Activated T-helper 1 cell treated with anti-CD3 and anti-CD28 coated beads, Interleukin-12 subunit alpha, Interleukin-12 subunit beta, Interleukin-2, Interleukin-4 antibody, amounts not matched to agents 30 ng/mL and 10 ng/mL and 1 ng/mL, durations not matched to agents 14 hours and 24 hours and 36 hours (primary cell): ENCODE data around the gene C6orf47. TPM values are rescaled to one million over a fixed set of nuclear protein-coding genes. Genes with fewer than 3 reads are reported as not detected.
A peak's percentile ranks its signal among the peaks of the same experiment; 100 is the strongest.

Source experiments
- DNase-seq: peaks from one replicate; pipeline ENCODE4 v3.0.0; 2021; ENCODE audit warnings: low spot score
- H3K27ac Mint-ChIP-seq: one replicate; pipeline ENCODE4 v1.8.0; 2021; ENCODE audit warnings: mild to moderate bottlenecking, mixed read lengths
- H3K27me3 Mint-ChIP-seq: one replicate; pipeline ENCODE4 v1.8.0; 2022; ENCODE audit warnings: mild to moderate bottlenecking, moderate library complexity, mixed read lengths; ENCODE audit not compliant: insufficient read depth
- H3K36me3 Mint-ChIP-seq: one replicate; pipeline ENCODE4 v1.8.0; 2021; ENCODE audit warnings: low read depth, mixed read lengths
- H3K4me1 Mint-ChIP-seq: one replicate; pipeline ENCODE4 v1.8.0; 2021; ENCODE audit warnings: low read depth, mixed read lengths
- H3K4me3 Mint-ChIP-seq: one replicate; pipeline ENCODE4 v1.8.0; 2021; ENCODE audit warnings: mild to moderate bottlenecking, moderate library complexity, mixed read lengths
- H3K9me3 Mint-ChIP-seq: one replicate; pipeline ENCODE4 v1.8.0; 2021; ENCODE audit warnings: mixed read lengths
- intact Hi-C: fragments of 100-400 bp; cut with micrococcal nuclease; formaldehyde crosslinking; loops from one replicate; pipeline ENCODE4 v1.15.1; 2024
- total RNA-seq: library from RNA; stranded (reverse); gene quantifications from 2 replicates; pipeline ENCODE4 v1.2.3, GENCODE V29; 2022

C6orf47 gene
- total RNA-seq, 1 donor from 2014 or later = 18.1 TPM

DNA sequence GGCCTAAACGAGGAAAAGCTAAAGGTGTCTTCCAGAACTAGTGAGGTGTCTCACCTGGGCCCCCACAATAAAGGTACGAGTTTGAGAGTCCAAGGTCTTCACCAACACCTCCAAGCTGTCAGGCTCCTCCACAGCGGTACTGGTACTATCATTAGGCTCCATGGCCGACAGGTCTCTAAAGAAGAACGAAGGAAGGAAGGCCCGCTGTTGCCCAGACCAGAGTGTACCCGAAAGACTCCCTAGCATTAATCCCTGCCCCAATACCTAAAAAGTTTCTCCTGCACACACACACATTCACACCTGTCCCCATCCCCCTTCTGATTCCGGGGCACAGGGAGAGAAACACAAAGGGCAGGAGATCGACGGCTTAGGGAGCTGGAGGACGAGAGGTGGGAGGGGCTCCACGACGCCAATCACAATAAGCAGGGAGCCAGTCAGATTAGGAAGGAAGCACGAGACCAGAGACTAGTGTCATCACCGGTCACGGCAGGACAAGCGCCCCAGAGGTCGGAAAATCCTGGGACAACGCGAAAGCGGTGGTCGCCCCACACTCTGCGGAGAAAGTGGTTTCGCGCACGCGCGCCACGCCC is 8.9 kb downstream of the C6orf47 start:
- intact Hi-C loops = loop anchor here (1.0 to 5.0 kb wide), 15 partner anchors 9 to 1191 kb away; partner anchors contain the start of genes ABHD16A, C6orf47, DDX39B and HSPA1B
- DNase-seq = no peak
- Mint-ChIP-seq H3K9me3 (no peaks in the 10 kb centered on the region), H3K27me3 (no peaks in the 10 kb centered on the region), H3K4me1 (peaks cover 37% of the 10 kb centered on the region), H3K36me3 (peaks cover 42% of the 10 kb centered on the region), H3K4me3 (peak overlapping the region; percentile 93), H3K27ac (peak overlapping the region; percentile 100)

DNA sequence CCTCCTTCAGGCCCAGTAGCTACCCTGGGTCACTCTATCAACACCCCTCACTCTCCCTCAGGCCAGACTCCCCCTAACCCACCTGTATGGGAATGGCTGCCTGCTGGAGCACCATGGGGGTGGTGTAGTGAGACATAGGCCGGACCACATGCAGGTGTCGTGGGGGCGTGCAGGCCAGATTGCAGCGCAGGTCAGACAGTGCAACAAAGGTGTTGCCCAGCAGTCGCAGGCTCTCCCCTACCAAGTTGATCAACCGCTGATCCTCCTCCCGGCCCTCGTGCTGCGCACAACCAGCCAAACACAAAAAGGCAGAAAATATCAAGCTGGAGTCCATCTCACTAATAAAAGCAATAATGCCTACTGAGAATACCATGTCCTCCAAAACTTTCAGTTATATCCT is 15.3 kb downstream of the C6orf47 start:
- peaks cover 13% of the 10 kb centered on the region for H3K4me1 Mint-ChIP-seq
- no peak overlapping the region for H3K4me3 Mint-ChIP-seq
- no peaks in the 10 kb centered on the region for H3K27me3 Mint-ChIP-seq
- peaks cover 55% of the 10 kb centered on the region for H3K36me3 Mint-ChIP-seq
- DNase-seq = no peak
- intact Hi-C loops = no loop called here
- no peaks in the 10 kb centered on the region for H3K9me3 Mint-ChIP-seq
- H3K27ac Mint-ChIP-seq = no peak overlapping the region

DNA sequence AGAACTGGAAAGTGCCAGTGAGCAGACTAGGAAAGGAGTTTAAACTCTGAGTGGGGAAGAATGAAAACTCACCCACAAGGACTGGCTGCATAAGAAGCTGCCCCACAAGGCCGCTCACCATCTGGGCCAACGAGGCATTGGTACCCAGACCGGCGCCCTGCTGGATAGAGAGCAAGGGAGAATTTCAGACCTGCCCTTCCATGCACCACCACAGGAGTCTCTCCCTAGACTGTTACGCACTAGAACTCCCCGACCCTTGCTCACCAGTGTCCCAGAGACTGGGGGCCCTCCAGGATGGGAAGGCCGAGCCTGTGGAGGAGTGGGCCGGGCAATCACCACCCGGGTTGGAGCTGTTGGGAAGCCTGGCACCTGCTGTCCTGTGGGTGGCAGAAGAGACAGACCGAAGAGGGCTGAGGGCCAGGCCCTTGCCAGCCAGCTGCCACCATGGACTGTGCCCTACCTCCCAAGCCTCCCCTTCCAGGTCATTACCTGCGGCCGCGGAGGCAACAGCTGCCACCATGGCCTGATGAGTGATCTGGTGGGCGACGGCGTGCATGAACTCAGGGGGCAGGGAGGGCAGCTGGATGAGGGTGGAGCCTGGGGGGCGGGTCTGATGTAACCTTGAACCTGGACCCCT is 16.6 kb downstream of the C6orf47 start:
- H3K4me3 Mint-ChIP-seq = no peak overlapping the region
- H3K36me3 Mint-ChIP-seq = peaks cover 52% of the 10 kb centered on the region
- no peaks in the 10 kb centered on the region for H3K27me3 Mint-ChIP-seq
- DNase-seq = no peak
- no peaks in the 10 kb centered on the region for H3K9me3 Mint-ChIP-seq
- intact Hi-C loops = no loop called here
- H3K4me1 Mint-ChIP-seq = peaks cover 7% of the 10 kb centered on the region
- H3K27ac Mint-ChIP-seq = no peak overlapping the region

DNA sequence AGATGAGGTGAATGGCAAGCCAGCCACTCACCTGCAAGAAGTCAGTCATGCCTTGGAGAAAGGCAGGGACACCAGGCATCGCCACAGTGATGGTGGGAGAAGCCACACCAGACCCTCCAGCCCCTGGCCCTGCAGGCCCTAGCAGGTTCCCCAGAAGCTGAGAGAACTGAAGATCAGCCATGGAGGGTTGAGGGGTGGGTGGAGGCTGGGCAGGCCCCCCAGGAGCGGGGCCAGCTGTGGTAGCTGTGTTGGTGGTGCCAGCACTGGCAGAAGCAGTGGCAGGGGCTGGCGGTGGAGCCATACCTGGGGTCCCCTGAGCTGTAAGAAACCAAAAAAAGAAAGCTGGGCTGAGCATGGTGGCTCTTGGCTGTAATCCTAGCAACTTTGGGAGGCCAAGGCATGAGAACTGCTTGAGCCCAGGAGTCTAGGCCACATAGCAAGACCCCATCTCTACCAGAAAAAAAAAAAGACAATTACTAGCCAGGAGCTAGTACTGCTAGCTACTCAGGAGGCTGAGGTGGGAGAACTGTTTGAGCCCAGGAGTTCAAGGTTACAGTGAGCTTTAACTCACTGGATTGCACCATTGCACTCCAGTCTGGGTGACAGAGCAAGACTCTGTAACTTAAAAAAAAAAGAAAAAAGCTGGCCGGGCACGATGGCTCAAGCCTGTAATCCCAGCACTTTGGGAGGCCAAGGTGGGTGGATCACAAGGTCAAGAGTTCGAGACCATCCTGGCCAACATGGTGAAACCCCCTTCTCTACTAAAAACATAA is 17.6 kb downstream of the C6orf47 start:
- Mint-ChIP-seq H3K36me3 (peaks cover 53% of the 10 kb centered on the region), H3K27ac (no peak overlapping the region)

DNA sequence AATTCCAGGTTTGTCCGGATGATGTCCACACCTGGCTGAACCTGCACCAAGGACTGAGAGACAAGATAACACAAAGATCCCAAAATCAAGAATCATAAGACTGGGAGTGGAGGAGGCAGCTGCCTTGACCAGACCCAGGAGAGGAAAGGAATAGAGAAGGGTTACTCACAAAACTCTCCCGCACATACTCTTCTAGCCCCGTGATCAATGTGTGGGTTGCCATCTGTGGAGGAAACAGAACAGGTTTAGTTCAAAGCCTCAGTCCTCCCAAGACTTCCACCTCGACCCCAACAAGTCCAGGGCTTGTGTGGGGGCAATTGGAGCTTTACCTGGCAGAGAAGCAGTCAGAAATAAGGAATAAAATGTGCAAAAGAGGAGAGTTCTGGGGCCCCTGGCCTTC is 19.2 kb downstream of the C6orf47 start:
- Mint-ChIP-seq H3K36me3 (peaks cover 57% of the 10 kb centered on the region), H3K27me3 (no peaks in the 10 kb centered on the region), H3K9me3 (no peaks in the 10 kb centered on the region), H3K27ac (no peak overlapping the region), H3K4me3 (no peak overlapping the region), H3K4me1 (peaks cover 10% of the 10 kb centered on the region)
- intact Hi-C loops = no loop called here
- DNase-seq = no peak

More for the DNA sequence above, 17.6 kb downstream of the C6orf47 start:
- Mint-ChIP-seq H3K9me3 (no peaks in the 10 kb centered on the region), H3K4me1 (peaks cover 10% of the 10 kb centered on the region), H3K4me3 (no peak overlapping the region), H3K27me3 (no peaks in the 10 kb centered on the region)
- no peak for DNase-seq
- intact Hi-C loops = no loop called here

DNA sequence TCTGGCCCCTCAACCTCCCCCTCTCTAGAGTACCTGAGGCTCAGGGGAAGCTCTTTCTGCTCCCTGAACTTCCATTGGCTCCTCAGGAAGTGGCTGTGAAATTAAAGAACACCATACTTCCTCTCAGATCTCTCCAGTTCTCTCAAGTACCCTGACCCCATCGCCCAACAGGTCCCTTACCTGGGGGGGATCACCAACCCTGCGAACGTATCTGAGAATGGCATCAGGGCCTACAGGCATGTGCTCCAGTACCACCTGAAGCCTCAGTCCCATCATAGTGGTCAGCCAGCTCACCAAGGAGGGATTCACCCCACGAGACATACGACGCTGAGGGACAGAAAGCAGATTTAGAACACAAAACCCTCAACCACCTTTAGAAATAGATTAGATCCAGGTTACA is 20.0 kb downstream of the C6orf47 start:
- peaks cover 9% of the 10 kb centered on the region for H3K4me1 Mint-ChIP-seq
- no peaks in the 10 kb centered on the region for H3K9me3 Mint-ChIP-seq
- DNase-seq = no peak
- no peaks in the 10 kb centered on the region for H3K27me3 Mint-ChIP-seq
- H3K4me3 Mint-ChIP-seq = no peak overlapping the region
- intact Hi-C loops = no loop called here
- H3K36me3 Mint-ChIP-seq = peaks cover 58% of the 10 kb centered on the region
- H3K27ac Mint-ChIP-seq = no peak overlapping the region

DNA sequence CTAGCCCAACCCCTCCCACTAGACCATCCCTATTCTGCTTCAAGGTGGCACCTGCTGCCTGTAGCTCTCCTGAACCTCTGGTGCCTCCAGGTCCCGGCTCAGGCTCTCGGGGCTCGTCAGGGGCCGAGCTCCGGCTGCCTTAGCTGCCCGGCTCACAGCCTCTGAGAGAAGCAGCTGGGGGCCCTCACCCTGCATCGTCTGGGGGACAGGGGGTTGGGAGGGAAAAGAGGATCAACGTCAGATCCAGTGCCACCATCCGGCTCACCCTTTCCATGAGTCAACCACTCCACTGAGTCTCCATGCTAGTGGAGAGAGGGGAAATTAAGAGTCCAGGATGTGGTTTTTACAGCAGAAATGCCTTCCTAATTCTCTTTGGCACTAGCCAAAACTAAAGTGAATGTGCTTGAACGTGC is 21.1 kb downstream of the C6orf47 start:
- Mint-ChIP-seq H3K4me3 (no peak overlapping the region), H3K27me3 (no peaks in the 10 kb centered on the region), H3K4me1 (peaks cover 5% of the 10 kb centered on the region), H3K9me3 (no peaks in the 10 kb centered on the region), H3K27ac (peak overlapping the region; percentile 43), H3K36me3 (peaks cover 53% of the 10 kb centered on the region)
- intact Hi-C loops = no loop called here
- no peak for DNase-seq

DNA sequence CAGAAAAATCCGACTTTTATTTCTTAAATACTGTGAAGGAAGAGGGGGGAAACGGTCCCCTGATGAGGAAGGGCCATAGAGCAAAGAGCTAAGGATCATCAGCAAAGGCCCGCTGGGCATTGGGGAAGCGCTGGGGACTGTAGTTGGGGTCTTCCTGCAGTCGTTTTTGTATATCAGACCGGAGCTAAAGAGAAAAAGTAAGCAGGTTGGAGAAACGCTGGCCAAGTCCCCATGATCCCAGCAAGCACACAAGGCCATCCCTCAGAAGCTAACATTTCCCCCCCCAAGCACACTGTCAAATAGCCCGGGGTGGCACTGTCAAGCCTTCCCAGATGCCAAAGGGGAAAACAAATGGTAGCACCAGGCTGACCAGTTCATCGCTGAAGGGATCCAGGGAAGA is 21.5 kb downstream of the C6orf47 start:
- peaks cover 54% of the 10 kb centered on the region for H3K36me3 Mint-ChIP-seq
- no peaks in the 10 kb centered on the region for H3K9me3 Mint-ChIP-seq
- H3K27me3 Mint-ChIP-seq = no peaks in the 10 kb centered on the region
- DNase-seq = no peak
- peaks cover 5% of the 10 kb centered on the region for H3K4me1 Mint-ChIP-seq
- intact Hi-C loops = no loop called here
- no peak overlapping the region for H3K4me3 Mint-ChIP-seq
- peak overlapping the region; percentile 23 for H3K27ac Mint-ChIP-seq

DNA sequence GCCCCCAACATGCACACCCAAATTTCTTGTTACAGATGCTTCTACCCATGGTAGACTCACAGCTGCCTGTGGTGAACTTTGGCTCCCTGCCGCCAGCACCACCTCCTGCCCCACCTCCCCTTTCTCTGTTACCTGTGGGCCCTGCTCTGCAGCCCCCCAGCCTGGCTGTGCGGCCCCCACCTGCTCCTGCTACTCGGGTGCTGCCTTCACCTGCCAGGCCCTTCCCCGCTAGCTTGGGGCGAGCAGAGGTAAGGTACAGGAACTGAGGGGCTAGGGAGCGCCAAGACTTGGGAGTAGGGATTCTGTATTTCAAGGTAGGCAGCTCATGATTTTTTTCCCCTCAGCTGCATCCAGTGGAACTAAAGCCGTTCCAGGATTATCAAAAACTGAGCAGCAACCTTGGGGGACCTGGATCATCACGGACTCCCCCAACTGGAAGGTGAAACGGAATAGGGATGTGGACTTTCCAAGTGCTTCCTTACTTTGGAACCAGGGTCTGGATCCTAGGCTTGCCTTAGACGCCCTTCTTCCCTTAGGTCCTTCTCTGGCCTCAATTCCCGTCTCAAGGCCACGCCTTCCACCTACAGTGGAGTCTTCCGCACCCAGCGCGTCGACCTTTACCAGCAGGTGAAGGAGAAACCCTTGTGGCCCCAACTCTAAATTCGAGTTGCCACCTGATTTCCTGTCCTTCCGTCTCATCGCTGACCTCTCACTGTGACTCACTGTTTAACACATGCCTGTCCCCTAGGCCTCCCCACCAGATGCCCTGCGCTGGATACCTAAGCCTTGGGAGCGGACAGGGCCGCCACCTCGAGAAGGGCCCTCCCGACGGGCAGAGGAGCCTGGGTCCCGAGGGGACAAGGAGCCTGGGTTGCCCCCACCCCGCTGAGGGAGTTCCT is 23.6 kb downstream of the C6orf47 start:
- H3K9me3 Mint-ChIP-seq = no peaks in the 10 kb centered on the region

DNA sequence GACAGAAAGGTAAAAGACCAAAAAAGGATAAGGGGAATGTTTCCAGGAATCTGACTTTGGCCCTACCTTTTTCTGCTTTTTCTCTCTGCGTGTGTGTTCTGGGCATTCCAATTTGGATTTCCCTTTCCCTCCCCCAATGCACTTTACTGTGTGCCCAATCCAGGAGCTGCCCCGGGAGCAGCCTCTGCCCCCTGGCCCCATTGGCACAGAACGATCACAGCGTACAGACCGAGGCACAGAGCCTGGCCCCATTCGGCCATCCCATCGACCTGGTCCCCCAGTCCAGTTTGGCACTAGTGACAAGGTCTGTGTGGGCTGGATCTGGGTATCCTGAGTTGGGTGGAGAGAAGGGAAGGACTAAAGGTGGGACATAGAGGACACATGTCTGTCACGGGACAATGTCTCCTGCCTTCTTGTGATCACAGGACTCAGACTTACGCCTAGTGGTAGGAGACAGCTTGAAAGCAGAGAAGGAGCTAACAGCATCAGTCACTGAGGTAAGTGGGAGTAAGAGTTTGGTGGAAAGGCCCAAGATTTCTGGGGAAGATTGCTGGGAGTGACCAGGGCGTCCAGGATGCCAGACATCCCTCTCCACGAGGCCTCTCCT is 25.5 kb downstream of the C6orf47 start:
- H3K27me3 Mint-ChIP-seq = no peaks in the 10 kb centered on the region
- no peak overlapping the region for H3K4me3 Mint-ChIP-seq
- peaks cover 58% of the 10 kb centered on the region for H3K36me3 Mint-ChIP-seq
- intact Hi-C loops = no loop called here
- DNase-seq = no peak
- H3K4me1 Mint-ChIP-seq = peaks cover 5% of the 10 kb centered on the region
- no peaks in the 10 kb centered on the region for H3K9me3 Mint-ChIP-seq
- H3K27ac Mint-ChIP-seq = no peak overlapping the region

More for the DNA sequence above, 23.6 kb downstream of the C6orf47 start:
- Mint-ChIP-seq H3K4me3 (no peak overlapping the region), H3K4me1 (peaks cover 5% of the 10 kb centered on the region), H3K36me3 (peaks cover 56% of the 10 kb centered on the region), H3K27me3 (no peaks in the 10 kb centered on the region), H3K27ac (no peak overlapping the region)
- DNase-seq = no peak
- intact Hi-C loops = no loop called here

DNA sequence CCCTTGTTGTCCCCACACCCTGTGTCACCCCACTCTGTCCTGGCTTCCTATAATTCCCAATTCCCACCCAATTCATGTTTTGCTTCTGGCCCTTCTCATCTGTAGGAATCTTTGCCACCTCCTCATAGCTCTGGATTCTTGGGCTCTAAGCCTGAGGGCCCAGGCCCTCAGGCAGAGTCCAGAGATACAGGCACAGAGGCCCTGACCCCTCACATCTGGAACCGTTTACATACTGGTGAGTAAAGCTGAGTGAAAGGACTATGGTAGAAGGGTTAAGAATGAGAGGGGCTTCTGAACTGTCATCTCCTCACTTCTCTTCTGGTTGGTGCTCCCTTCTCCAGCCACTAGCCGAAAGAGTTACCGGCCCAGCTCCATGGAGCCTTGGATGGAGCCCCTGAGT is 26.4 kb downstream of the C6orf47 start:
- Mint-ChIP-seq H3K27me3 (no peaks in the 10 kb centered on the region), H3K4me3 (no peak overlapping the region), H3K27ac (peak overlapping the region; percentile 45), H3K36me3 (peaks cover 63% of the 10 kb centered on the region), H3K9me3 (no peaks in the 10 kb centered on the region), H3K4me1 (peaks cover 5% of the 10 kb centered on the region)
- DNase-seq = no peak
- intact Hi-C loops = no loop called here

DNA sequence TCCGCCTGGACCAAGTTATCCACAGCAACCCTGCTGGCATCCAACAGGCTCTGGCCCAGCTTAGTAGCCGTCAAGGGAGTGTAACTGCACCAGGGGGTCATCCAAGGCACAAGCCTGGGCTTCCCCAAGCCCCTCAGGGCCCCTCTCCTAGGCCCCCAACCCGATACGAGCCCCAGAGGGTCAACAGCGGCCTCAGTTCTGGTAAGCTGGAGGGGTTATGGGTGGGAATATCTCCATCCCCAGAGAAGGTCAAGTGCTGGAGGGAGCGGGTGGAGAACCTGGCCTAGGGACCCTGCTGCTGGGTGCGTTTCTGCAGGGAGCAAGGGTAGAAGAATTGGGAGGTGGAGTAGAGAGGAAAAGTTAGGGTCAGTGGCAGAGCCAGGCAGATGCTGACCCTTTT is 27.1 kb downstream of the C6orf47 start:
- intact Hi-C loops = no loop called here
- H3K27me3 Mint-ChIP-seq = no peaks in the 10 kb centered on the region
- no peaks in the 10 kb centered on the region for H3K4me1 Mint-ChIP-seq
- no peaks in the 10 kb centered on the region for H3K9me3 Mint-ChIP-seq
- H3K27ac Mint-ChIP-seq = no peak overlapping the region
- DNase-seq = no peak
- peaks cover 63% of the 10 kb centered on the region for H3K36me3 Mint-ChIP-seq
- H3K4me3 Mint-ChIP-seq = no peak overlapping the region
